Measurements from ENCODE around the gene PIK3R5.
"Not testable (repeated sequence)": the region's sequence is repeated elsewhere in the genome, so short reads cannot be mapped to it uniquely, and the experiment has no call there.

The PIK3R5 gene

DNA sequence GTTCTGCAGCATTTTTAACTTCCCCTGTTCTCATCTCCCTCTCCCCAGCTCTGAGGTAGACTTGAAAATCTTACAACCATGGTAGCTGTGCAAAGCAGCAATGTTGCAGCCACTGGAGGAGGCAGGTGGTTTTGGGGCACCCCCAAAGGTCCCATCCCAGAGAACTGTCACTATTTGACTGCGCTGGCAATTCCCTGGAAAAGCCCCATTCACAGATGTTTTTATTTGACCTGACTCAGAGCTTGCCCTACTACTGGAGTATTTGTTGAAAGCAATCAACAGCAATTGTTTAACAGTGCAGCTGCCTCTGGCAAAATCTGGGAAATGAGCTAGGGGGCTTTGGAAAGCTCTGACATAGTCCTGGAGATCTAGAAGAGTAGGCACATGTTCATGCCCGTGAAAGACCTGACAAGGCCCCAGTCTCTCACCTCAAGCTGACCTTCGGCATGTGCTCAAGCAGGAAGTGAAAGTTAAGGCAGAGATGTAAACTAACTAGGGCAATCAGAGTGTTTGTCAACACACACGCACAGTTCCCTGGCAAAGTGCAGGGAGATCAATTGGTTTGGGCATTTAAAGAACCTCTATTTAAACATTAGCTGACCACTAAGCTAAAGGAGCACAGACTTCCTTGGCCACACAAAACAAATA, 19.7 kb upstream of the PIK3R5 start:
- no peak for DNase-seq

DNA sequence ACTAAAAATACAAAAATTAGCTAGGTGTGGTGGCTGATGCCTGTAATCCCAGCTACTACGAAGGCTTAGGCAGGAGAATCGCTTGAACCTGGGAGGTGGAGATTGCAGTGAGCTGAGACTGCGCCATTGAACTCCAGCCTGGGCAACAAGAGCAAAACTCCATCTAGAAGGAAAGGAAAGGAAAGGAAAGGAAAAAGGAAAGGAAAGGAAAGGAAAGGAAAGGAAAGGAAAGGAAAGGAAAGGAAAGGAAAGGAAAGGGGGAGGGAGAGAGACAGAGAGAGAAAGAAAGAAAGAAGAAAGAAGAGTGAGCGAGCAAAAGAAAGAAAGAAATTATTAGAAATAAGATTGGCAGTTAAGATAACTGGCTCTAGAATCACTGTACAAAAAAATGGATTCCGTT, 18.7 kb upstream of the PIK3R5 start:
- DNase-seq: not testable (repeated sequence)

DNA sequence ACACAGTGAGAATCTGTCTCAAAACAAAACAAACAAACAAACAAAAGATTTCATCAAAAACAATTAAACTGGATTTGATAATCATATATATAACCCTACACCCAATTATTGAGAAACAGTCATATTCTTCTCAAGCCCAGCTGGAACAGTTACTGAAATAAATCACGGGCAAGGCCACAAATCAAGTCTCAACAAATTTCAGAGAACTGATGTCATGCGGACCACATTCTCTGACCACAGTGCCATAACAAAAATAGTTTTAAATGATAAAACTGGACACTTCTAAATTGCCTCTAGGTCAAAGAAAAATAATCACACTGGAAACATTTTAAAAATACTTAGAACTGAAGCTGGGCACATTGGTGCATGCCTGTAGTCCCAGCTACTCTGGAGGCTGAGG, 15.9 kb upstream of the PIK3R5 start:
- DNase-seq: no peak

DNA sequence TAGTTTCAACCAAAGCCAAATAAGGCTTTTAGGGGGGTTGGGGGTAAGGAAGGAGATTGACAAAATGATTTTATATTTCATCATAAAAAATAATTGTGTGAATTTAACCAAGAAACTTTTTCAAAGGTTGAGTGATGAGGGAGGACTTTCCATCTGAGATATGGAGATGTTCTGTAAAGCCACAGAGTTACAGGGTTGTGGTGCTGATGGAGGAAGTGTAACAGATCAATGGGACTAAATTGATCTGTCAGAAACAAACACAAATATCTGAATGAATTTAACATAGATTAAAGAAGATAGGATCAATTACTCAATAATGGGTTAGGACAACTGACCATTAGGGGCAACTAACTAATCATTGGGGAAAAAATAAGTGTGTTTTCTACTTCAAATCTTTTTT, 14.2 kb upstream of the PIK3R5 start:
- no peak for DNase-seq

DNA sequence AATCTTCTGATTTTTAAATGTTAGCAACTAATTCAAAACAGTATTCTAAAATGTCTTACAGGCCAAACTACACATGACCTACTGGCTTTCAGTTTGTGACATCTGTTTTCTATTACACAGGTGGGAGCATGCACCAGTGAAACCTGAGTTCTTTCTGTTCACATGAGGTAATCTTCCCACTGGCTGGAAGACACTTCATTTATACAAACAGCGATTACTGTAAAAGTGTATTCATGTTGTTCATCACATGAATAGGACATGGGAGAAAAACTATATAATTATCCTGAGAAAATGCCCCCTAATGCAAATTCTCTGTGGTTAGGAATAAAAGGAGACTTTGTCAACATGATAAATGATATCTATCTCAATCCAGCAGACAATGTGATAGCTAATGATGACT, 11.1 kb upstream of the PIK3R5 start:
- no peak for DNase-seq

DNA sequence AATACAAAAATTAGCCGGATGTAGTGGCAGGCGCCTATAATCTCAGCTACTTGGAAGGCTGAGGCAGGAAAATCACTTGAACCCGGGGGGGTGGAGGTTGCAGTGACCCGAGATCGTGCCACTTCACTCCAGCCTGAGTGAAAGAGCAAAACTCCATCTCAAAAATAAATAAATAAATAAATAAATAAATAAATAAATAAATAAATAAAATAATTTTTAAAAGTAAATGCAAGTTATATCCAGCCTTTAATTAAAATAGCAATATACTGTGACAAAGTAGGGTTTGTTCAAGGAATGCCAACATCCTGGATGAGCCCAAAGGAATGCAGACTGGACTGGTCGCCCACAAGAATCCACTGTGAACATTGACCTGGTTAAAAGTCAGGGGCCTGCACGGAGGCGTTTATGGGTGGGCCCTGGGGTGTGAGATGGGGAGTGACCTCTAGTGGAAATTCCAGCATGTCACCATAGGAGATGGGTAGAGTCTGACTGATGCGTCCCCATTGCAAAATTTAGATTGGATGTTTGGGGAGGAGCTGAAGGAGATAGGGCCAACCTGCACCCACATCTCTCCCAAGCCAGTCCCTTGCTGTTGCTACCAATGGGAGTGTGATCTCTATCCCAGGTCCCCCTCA, 9.7 kb upstream of the PIK3R5 start:
- no peak for DNase-seq

DNA sequence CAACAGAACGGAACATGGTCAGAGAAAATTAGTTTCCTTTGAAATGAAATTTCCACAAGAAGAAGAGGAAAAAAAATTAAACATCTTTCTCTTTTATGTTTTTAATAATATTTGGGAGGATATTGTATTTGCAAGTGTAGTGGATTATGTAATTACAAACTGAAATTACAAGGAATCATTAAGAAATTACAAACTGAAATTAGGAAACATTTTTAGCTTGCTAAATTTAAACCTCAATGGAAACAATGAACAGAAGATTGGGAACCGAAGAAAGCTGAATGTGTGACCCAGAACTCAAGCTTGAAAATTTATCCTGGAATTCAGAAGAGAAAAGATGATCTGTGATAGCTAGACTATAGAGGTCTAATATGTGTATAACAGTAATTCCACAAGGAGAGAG, 4.4 kb upstream of the PIK3R5 start:
- DNase-seq: no peak

DNA sequence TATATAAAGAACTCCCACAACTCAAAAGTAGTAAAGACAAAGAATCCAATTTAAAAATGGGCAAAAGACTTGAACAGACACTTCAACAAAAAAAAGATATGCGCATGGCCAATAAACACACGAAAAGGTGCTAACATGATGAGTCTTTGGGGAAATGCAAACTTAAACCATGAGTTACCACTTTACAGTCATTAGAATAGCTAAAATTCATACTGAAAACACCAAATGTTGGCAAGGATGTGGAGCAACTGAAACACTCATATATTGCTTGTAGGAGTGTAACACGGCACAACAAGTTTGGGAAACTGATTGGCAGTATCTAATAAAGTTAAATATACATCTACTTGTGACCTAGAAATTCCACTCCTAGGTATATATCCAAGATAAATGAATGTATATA, 3.0 kb upstream of the PIK3R5 start:
- DNase-seq: no peak

DNA sequence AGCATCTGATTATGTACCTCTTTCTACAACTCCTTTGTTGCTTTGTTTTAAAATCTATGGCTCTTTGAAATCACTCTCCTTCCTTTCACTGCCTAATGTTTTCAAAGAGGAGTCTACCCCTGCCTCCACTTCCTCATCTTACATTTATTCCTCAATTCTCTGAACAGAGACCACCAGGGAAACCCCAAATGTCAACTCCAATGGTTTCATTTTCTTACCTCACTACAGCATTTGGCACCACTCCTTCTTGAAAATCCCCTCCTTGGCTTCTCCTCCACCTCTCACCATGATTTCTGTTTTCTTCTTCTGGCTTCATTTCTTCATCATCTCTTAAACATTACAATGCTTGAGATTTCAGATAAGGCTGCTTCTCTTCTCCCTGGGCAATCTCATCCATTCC, 2.4 kb upstream of the PIK3R5 start:
- DNase-seq: no peak

DNA sequence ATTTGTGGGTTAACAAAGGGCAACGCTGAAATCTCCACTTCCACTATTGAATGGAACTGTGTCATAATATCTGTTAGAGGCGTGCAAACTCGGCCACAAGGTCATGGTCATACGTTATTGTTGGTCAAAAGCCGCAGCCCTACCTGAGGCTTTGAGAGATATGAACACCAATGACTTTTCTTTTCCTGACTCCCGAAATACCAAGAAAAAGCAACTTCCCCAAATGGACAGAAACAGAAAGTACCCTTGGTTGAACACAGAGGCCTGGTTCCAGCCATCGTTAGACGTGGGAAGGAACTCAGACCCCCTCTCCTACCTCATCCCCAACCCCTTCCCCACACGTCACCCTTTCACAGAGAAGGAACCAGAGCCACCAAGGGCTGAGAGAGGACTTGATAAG, 1.4 kb upstream of the PIK3R5 start:
- DNase-seq: no peak

DNA sequence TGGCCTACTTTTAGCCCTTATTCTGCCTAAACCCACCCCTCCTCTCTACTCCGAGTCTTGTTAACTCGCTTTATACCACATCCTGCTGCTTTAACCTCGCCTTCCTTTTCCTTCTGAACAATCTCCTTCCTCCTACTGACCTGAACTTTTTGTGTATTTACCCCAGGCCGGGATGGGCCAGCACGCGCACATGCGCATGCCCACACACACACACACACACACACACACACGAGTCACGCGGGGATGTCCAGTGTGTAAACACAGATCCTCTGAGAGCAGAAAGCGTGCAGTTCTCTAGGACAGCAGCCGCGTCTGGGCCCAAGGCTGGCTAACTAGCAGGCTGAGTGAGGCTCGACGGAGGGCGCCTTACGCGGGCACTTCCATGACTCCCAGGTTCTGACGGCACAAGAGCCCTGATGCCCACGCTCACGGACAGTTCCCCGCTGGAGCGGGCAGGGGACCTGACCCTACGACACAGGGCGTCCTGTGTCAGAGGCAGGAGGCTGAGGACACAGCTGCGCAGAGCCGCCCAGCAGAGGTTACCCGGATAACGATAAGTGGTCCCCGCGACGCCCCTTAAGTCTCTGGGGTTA, 610 bp downstream of the PIK3R5 start:
- DNase-seq: no peak

DNA sequence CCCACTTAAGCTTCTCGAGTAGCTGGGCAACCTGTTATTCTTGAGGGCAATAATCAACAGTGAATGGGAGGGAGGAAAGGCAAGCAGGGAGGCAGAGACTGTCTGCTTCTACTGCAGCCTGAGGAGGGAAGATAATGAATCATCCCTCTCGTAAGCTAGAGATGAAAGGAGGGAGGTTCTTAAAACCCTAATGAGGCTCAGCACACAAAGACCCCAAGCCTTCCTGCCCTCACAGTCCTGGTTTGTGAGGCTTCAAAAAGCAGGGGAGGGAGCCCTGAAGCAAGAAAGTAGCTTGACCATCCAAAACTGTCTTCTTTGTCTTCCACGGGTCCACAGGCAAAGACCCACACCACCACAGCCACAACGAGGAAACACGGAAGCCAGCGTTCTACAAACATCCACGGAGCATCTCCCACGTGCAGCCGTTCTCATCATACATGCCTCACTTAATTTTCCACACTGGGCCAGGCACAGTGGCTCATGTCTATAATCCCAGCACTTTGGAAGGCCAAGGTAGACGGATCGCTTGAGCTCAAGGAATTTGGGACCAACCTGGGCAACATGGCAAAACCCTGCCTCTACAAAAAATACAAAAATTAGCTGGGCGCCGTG, 1.8 kb downstream of the PIK3R5 start:
- DNase-seq: no peak

DNA sequence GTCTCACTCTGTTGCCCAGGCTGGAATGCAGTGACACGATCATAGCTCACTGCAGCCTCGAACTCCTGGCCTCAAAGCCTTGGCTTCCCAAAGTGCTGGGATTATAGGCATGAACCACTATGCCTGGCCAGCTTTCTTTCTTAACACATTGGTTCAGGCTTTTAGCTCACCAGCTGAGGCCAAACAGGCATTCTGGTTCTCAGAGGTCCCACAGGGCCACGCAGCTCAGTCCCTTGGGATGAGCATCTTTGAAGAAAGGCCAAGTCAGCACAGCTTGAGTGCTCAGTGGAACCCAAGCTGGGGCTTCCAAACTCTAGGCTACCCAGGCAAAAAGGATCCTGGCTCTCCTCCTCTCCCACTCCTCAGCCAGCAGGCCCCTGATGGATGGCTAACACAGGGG, 2.5 kb downstream of the PIK3R5 start:
- no peak for DNase-seq

DNA sequence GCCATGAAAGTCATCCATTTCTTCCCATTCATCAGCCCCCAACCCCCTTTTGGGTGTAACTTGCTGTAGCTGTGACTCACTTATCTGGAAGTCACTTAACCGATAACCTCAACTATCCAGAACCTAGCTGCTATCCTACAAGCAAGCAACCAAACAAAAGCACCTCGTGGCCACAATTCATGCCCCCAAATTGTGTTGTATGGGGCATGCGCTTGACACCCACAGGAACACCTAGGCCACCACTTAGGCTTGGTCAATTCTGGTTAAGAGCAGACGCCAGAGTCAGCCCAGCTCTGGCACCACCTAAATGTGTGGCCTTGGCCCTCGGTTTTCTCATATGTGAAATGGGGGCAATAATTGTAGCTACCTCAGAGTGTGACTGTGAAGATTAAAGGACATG, 3.7 kb downstream of the PIK3R5 start:
- no peak for DNase-seq

DNA sequence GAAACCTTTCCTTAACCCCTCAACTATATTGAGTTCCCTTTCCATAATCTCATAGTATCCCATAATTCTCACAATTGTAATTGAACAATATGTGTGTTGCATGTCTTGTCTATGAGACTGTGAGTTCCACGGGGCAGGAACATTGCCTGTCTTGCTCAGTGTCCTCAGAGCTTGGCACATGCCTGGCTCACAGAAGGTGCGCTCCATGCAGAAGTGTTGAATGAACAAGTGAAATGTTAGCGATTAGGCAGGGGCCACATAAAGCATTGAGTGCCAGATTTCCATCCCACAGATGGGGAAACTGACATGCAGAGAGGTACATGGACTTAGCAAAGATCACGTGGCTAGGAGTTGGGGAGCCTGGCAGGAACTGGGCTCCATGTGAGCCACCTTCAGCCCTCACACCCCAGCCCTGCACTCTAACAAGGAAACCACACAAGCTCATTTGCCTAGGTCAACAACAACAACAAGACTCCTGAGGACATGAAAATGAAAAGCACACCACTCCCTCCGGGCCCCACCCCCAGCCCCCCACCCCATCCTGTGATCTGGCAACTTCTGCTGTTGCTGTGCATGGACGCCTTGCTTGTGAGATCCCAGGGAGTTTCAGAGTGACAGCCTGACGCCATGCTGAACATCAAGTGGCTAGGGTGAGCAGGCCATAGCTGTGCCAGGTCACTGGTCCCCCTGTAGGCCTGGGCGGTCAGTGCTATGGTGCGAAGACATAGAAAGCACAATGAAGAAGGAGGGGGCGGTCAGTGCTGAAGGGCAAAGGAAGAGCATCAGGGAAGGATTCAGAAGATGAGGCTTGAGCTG, 5.0 kb downstream of the PIK3R5 start:
- no peak for DNase-seq

DNA sequence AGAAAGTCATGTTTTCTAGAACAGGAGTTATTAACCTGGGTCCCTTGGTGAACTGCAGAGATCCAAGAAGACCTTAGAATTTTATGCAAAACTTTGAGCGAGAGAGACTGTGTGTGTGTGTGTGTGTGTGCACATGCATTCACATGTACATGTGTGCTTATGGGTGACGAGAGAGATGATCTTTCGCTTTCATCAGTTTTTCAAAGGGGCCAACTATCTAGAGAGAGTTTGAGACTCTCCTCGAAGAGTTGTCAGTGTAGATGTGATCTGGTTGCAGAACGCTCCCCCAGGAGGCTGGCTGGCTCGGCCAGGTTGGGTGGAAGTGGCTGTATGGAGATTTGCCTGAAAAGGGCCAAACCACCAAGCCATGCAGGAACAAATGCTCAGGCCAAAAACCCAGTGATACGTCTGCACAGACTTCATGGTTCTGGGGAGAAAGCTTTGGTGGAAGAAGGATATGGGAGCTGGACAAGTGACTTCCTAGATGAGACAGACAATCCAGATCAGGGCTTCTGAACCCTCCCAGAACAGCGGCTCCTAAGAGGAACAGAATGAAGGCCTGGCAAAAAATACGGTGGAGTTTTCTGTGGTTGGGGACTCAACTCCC, 6.1 kb downstream of the PIK3R5 start:
- DNase-seq: no peak

DNA sequence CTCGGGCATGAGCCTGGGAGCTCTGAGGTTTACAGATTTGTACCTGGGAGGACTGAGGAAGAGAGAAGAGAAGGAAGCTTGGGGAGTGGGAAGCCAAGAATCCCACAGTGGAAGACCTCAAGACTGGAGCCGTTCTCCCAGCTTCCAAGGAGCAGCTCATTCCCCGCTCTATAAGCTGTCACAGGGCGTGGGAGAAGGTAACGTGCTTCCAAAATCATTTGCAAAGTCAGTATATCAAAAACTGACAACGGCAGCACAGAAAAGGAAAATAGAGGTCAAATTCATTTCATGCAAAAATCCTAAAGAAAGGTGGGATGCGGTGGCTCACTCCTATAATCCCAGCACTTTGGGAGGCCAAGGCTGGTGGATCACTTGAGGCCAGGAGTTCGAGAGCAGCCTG, 7.8 kb downstream of the PIK3R5 start:
- no peak for DNase-seq

DNA sequence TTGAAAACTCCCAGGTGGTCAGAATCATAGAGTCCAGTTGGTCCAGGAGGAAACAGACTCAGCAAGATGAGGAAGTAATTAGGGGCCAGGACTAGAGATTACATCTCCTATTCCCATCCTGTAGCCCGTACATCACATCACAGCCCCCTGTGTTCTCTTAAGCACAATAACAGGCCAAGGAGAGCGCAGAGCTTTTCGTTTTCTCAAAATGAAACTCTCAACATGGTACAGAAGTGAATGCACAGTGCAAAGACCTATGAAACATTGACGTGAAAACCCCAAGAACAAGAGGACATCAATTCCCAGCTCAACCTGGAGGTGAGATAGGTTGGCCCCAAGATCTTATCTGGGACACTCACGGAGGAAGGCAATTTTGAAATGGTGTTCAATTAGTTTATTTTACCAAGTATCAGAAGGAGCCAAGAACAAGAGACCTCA, 9.0 kb downstream of the PIK3R5 start:
- no peak for DNase-seq

DNA sequence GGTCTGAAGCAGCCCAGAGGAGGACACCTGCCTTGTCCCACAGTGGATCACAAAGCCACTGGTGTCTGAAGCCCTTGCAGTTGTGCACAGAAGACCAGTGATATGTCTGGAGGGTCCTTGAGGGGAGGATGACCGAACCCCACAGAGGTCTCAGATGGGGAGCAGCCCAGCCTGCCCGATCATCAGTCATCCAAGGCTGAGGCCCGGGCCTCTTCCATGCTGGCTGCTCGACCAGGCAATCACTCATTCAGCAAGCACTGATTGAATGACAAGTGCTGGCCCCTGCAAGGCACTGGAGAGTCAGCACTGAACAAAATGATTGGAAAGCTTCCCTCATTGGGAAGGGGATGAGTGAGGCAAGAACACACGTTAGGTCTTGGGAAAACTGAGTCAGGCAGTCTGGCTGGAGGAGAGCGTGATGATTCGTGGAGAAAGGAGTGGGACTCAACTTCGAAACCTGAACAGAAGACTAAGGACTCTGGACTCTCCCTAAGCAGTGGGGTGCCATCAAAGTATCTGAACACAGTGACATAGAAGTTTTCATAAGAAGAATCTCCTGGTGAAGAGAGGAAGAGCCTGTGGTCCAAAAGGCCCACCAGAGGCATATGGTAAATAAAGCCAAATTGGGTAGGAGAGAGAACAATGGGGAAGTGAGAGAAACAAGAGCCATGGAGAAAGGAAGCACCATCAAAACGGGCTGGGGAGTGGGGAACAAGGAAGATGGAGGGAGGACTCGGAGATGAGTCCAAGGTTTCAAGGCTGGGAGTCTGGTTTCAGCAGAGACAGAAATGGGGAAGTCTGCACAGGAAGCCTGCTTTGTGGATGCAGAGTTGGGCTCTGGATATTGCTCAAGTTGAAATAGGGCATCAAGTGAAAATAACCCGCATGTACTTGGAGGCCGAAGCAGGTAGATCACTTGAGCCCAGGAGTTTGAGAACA, 10.2 kb downstream of the PIK3R5 start:
- DNase-seq: no peak

DNA sequence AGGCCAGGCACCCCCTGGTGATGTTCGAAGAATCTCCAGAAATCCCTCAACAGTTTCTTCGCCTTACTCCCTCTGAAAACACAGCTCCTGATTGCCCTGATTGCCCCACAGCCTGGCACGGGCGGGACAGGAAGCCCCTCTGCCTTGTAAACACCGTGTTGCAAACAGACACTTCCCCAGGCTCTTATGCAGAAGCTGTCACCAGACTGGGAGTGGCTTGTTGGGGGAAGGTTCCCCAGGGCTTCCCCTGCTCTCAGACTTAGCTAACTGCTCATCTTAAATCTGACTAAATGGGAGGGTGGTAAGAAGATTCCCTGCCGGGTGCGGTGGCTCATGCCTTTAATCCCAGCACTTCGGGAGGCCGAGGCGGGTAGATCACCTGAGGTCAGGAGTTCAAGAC, 11.2 kb downstream of the PIK3R5 start:
- DNase-seq: no peak

DNA sequence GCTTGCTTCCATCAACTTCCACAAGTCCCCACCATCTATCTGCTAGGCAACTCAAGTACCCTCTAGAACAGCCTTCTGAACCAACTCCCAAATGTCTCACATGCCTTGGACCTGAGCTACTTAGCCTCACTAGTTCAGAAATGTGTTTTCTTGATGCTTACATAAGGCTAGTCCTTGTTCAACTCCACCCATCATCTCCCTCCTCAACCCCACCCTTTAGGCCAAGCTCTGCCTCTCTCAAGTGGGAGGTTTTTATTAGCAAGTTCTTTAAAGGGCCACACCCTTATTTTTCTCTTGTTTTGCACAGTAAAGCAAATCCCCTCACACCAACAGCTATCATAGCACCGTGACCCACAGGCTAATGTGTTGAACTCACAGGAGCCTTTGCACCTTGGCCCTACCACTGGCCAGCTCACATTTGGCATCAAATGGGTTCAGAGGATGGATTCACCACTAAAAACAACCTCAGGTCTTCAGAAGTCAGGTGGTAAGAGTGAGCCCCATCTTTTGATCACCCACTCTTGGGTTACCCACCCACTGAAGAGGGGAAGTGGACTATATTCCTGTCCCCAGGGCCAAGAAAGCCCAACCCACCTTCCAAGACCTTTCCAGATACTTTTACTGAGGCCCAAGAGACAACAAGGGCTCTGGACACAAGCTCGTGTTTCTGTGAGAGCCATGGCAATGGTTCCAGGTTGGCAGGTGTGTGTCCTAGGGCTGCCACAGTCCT, 12.2 kb downstream of the PIK3R5 start:
- no peak for DNase-seq

All from cortex of kidney (tissue), 1 donor.